ENCODE results near the gene NT5DC3.

Gene NT5DC3

GRCh38 chr12:103827911-103828391 is 13.1 kb downstream of the NT5DC3 start:
- no peak for DNase-seq (ENCODE audit: low read depth)
- H3K4me3 ChIP-seq (ENCODE audit: control insufficient read depth, low read depth, low read length): no peak overlapping the region
- no peak for TF ChIP-seq CTCF (IDR thresholded peaks at IDR 0.05; ENCODE audit: control insufficient read depth, insufficient read depth, low read depth, low read length, missing control alignments)

GRCh38 chr12:103824845-103825244 is 16.2 kb downstream of the NT5DC3 start:
- no peak for TF ChIP-seq CTCF (IDR thresholded peaks at IDR 0.05; ENCODE audit: control insufficient read depth, insufficient read depth, low read depth, low read length, missing control alignments)
- no peak overlapping the region for H3K4me3 ChIP-seq (ENCODE audit: control insufficient read depth, low read depth, low read length)
- no peak for DNase-seq (ENCODE audit: low read depth)

- no peak for TF ChIP-seq CTCF (IDR thresholded peaks at IDR 0.05; ENCODE audit: control insufficient read depth, insufficient read depth, low read depth, low read length, missing control alignments)
- H3K4me3 ChIP-seq (ENCODE audit: control insufficient read depth, low read depth, low read length): no peak overlapping the region
- DNase-seq (ENCODE audit: low read depth): no peak
Measured at GRCh38 chr12:103824290-103824689, 16.7 kb downstream of the NT5DC3 start.

GRCh38 chr12:103823871-103824270 is 17.2 kb downstream of the NT5DC3 start:
- TF ChIP-seq CTCF (IDR thresholded peaks at IDR 0.05; ENCODE audit: control insufficient read depth, insufficient read depth, low read depth, low read length, missing control alignments): no peak
- no peak for DNase-seq (ENCODE audit: low read depth)
- H3K4me3 ChIP-seq (ENCODE audit: control insufficient read depth, low read depth, low read length): no peak overlapping the region

- H3K4me3 ChIP-seq (ENCODE audit: control insufficient read depth, low read depth, low read length): no peak overlapping the region
- no peak for TF ChIP-seq CTCF (IDR thresholded peaks at IDR 0.05; ENCODE audit: control insufficient read depth, insufficient read depth, low read depth, low read length, missing control alignments)
- DNase-seq (ENCODE audit: low read depth): no peak
Measured at GRCh38 chr12:103821773-103822172, 19.3 kb downstream of the NT5DC3 start.

GRCh38 chr12:103820881-103821489 is 20.0 kb downstream of the NT5DC3 start:
- H3K4me3 ChIP-seq (ENCODE audit: control insufficient read depth, low read depth, low read length): no peak overlapping the region
- no peak for DNase-seq (ENCODE audit: low read depth)
- TF ChIP-seq CTCF (IDR thresholded peaks at IDR 0.05; ENCODE audit: control insufficient read depth, insufficient read depth, low read depth, low read length, missing control alignments): no peak
